GM13977 (cell line): ENCODE measurements around the gene RIPK3.

Experiments
- DNase-seq: peaks from one replicate; pipeline ENCODE4 v3.0.0; 2012; ENCODE audit warnings: low spot score
- in situ Hi-C: fragments of 300-500 bp; cut with MboI; formaldehyde crosslinking; loops from one replicate; pipeline ENCODE4 v1.12.0; 2022; ENCODE audit warnings: low sequenced_read_pairs, low pct_unique_long_range_greater_than_20kb, mixed read lengths, inconsistent platforms; ENCODE audit not compliant: unreplicated experiment
- TF ChIP-seq, protein P1 (sequence below): IDR thresholded peaks from 2 replicates; pipeline ENCODE4 v1.5.1; 2012; ENCODE audit warnings: mild to moderate bottlenecking, control low read depth; ENCODE audit not compliant: insufficient read depth; ENCODE audit errors: extremely low read depth, missing control alignments

The RIPK3 gene

GRCh38 chr14:24325041-24325530, 14.7 kb downstream of the RIPK3 start:
- TF ChIP-seq, protein P1, sequence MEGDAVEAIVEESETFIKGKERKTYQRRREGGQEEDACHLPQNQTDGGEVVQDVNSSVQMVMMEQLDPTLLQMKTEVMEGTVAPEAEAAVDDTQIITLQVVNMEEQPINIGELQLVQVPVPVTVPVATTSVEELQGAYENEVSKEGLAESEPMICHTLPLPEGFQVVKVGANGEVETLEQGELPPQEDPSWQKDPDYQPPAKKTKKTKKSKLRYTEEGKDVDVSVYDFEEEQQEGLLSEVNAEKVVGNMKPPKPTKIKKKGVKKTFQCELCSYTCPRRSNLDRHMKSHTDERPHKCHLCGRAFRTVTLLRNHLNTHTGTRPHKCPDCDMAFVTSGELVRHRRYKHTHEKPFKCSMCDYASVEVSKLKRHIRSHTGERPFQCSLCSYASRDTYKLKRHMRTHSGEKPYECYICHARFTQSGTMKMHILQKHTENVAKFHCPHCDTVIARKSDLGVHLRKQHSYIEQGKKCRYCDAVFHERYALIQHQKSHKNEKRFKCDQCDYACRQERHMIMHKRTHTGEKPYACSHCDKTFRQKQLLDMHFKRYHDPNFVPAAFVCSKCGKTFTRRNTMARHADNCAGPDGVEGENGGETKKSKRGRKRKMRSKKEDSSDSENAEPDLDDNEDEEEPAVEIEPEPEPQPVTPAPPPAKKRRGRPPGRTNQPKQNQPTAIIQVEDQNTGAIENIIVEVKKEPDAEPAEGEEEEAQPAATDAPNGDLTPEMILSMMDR, result no peak
- in situ Hi-C loops, result loop anchor here (25.0 kb wide), 1 partner anchor 337 kb away; no protein-coding TSS in a partner anchor
- no peak for DNase-seq

DNA sequence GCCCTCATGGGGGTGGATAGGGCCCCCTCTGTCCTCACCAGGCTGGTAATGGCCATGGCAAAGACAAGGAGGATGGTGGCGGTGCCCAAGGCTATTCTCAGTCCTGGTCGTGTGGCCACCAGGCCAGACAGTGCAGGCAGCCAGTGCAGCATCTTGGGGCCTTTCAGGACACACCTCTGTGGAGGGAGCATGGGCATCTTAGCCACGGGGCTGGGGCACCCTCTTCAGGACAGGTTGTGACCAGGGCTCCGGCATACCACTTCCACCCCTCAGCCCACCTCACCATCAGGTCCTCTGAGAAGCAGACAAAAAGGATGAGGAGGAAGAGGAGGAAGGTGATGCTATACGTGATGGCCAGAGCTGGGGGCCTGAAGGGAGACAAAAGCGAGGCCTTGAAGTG, 15.8 kb downstream of the RIPK3 start:
- TF ChIP-seq, protein P1, result no peak
- in situ Hi-C loops, result no loop called here
- no peak for DNase-seq

DNA sequence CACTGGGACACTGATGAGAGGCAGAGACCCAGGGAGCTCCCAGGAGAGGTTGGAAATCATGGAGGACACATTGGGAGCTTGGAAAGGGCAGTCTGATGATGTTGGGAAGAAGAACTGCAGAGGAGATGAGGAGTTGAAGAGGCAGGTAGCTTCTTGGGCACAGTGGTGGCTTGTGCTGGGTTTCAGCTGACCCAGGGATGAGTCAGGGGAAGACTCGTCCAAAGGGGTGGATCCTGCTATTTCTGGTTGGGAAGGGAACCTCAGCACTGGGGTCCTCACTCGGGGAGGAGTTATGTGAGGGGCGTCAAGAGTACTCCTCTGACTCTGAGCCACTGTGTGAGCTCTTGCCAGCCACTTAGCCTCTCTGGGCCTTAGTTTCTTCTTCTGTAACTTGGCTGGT, 16.4 kb downstream of the RIPK3 start:
- in situ Hi-C loops, result no loop called here
- TF ChIP-seq, protein P1, result no peak
- DNase-seq, result no peak

DNA sequence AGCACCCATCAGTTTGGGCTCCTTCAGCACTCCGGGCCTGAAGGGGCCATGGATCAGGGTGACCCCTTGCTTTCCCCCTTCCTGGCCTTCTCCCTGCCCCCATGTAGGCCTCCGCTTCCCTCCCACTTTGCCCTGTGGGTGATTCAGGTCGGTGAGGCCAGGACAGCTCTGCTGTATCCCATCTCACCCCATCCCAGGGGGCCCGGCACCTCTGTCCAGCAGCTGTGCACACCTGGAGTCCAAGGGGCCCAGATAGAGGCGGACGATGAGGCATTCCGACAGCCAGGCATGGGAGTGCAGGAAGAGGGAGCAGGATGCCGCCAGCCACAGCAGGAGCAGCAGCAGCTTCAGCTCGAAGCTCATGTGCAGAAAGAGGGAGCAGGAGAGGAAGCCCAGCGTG, 17.1 kb downstream of the RIPK3 start:
- DNase-seq, result no peak
- in situ Hi-C loops, result no loop called here
- TF ChIP-seq, protein P1, result no peak

GRCh38 chr14:24321212-24321975, 18.4 kb downstream of the RIPK3 start:
- TF ChIP-seq, protein P1, result no peak
- in situ Hi-C loops, result no loop called here
- DNase-seq, result no peak

DNA sequence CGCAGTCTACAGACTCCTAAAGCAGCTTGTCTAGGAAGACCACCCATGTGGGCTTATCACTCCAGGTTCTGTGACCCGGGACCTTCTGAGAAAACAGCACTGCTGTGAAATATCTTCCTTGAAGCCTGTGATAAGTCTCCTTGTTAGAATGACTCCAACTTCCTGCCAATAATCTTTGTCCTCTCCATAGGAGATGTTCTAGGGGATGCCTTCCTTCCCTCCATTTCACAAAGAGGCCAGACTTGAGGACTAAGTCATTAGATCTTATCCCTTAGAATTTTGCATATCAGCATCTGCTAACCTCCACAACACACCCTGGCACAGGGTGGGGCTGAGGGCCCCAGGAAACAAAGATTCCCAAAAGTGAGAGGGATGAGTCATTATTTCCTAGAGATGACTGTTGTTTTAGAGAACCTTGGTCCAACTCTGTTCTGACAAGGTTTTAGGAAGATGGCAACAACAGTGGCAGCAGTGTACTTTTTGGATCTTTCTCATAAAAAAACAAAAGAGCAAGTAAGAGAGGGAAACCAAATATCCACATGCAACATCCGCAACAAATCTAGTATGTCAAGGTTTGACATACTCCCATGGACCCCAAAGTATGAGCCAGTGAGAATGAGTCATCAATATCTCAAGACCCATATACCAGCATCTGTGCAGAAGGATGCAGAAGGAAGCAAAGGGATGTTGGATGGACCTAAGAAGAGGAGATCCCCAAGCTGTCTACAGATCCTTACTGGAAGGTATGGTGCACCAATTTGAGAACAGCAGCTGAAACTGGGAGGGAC, 22.5 kb downstream of the RIPK3 start:
- in situ Hi-C loops, result no loop called here
- TF ChIP-seq, protein P1, result no peak
- DNase-seq, result no peak
